MM.1S (cell line): Measurements from ENCODE around the gene B3GNT5.

Source experiments
- EZH2 ChIP-seq: fragments of 300-600 bp; sonication (generic); optimal IDR thresholded peaks from 2 replicates; pipeline ENCODE3; 2017; ENCODE audit warnings: low read depth, mild to moderate bottlenecking, antibody characterized with exemption, low read length, mixed read lengths
- EZH2phosphoT487 ChIP-seq: fragments of 300-600 bp; sonication (generic); IDR thresholded peaks from 2 replicates; pipeline ENCODE4 v1.6.1; 2018; ENCODE audit warnings: antibody characterized with exemption, low read length
- TF ChIP-seq, protein P1 (sequence below): fragments of 300-600 bp; sonication (generic); IDR thresholded peaks from 2 replicates; pipeline ENCODE4 v1.5.1; 2016; ENCODE audit warnings: antibody characterized with exemption, low read length, mixed read lengths

GRCh38 chr3:183220828-183221227, 32.2 kb upstream of the B3GNT5 start:
- TF ChIP-seq, protein P1, sequence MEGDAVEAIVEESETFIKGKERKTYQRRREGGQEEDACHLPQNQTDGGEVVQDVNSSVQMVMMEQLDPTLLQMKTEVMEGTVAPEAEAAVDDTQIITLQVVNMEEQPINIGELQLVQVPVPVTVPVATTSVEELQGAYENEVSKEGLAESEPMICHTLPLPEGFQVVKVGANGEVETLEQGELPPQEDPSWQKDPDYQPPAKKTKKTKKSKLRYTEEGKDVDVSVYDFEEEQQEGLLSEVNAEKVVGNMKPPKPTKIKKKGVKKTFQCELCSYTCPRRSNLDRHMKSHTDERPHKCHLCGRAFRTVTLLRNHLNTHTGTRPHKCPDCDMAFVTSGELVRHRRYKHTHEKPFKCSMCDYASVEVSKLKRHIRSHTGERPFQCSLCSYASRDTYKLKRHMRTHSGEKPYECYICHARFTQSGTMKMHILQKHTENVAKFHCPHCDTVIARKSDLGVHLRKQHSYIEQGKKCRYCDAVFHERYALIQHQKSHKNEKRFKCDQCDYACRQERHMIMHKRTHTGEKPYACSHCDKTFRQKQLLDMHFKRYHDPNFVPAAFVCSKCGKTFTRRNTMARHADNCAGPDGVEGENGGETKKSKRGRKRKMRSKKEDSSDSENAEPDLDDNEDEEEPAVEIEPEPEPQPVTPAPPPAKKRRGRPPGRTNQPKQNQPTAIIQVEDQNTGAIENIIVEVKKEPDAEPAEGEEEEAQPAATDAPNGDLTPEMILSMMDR: no peak
- TF ChIP-seq EZH2 (no peak), EZH2phosphoT487 (no peak)
